SH-SY5Y (cell line): ENCODE measurements around the gene SEMA4D.

Experiments used
- GATA2 ChIP-seq: IDR thresholded peaks from 2 replicates; pipeline ENCODE4 v1.6.1; 2011; ENCODE audit warnings: mild to moderate bottlenecking, low read depth, low read length
- GATA3 ChIP-seq: IDR thresholded peaks from 2 replicates; pipeline ENCODE4 v1.6.1; 2011; ENCODE audit warnings: low read depth, mild to moderate bottlenecking, low read length, moderate library complexity

The SEMA4D gene

DNA sequence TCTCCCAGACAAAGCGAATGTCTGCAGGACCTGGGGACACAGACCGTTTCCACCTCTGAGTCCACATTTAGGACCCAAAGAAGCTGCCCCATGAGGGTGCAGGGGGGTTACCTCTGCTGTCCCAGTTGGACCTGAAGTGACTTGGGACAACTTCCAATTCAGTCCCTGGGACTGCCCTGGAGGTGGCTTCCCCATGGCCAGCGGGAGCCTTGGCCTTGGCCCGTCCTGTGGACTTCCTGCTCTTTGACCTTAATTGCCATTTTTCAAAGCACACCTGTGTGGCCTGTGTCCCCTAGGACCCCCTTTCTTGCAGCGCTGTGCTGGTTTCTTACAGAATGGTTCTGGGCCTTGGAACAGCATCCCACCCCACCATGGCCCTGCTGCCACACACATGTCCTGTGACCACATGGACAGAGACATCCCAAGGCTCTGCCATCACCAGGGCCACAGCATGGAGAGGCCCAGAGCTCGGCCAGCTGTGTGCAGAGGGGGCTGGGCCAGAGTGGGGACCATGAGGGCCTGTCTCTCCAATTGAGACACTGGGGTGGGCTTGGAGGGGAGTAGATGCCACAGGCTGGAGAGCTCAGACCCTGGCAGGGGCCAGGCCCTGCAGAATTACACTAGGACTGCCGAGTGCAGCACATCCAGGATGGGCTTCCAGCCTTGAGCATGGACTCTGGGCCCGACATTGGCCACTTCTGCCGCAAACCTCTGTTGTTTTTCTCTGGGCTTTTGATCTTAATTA, 133.8 kb downstream of the SEMA4D start:
- no peak for TF ChIP-seq GATA3
- TF ChIP-seq GATA2, result no peak

DNA sequence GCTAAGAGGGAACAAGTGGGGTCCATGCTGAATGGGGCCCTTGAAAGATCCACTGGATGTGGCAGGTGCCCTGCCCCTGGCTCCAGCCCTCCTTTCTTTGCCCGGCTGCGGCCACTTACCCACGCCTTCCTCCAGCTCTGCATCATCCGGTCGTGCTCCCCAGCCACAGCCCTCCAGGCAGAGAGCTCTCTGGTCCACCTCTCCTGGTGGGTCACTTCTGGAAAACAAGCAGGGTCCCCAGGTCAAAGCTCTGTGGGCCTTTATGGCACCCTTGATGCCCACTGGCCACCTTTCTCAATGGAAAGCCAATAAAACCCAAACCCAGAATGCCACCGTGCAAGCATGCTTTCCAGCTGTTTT, 134.6 kb downstream of the SEMA4D start:
- TF ChIP-seq GATA3 (no peak), GATA2 (no peak)

DNA sequence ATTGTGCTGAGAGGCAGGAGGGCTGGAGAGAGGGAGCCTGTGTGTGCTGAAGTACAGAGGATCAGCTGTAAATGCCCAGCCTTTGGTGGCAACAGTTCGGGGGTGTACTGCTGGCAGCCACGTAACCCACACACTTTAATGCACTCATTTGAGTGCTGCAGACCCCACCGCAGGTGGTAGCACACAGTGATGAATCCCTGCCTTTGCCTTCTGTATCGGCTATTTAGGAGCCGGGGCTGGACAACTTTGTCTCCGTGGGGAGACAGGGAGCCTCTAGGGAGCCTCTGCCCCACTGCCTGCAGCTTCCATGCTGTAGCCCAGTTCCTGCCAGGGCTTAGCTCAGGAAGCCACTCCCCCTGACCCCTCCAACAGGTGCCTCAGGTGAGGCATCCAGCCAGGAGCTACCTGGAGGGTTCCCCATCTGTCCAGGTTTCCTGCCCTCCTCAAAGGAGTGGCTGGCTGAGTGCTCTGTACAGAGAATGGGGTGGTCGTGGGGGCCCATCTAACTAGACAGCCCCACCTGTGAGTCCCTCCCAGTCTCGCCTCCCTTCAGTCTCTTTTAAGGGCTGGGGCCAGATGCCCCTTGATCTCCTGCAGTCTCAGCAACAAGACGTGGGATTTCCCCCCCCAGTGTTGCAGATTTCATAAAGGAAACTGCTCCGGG, 135.1 kb downstream of the SEMA4D start:
- TF ChIP-seq GATA3, result no peak
- TF ChIP-seq GATA2, result no peak

DNA sequence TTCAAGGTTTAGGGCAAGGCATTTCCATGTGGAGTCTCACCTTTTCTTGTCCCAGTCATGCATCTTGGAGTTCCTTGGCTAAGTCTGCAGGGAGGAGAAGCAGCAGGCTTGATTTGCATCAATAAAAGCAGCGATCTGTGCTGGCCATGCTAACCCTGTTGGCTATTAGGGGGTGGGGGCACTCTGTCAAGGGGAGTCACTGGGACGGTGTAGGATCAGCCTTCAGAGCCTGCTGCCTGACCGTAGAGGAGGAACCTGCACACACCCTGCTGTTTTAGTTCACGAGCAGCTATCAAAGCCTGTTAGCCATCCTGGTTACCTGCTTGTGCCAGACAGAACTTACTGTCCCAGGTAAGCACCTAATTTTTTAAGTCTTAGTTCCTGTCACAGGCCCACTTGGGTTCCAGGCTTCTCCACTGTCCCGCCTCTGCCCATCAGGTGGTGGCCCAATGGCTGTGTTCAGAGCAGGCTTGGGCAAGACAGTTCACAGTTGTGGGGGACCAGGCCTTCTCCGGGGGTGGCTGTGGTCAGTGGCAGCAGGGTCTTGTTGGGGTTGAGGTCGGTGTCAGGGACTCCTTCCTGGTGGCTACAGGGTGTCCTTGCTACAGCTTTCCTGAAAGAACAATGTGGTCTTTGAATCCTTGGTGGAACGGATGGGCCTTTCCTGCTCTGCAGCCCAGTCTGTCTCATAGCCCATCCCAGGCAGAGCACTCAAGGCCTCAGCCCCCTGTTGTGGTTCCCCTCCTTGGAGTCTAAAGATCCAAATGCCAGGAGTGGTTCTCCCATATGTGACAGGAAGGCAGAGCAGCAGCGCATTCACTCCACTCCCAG, 135.9 kb downstream of the SEMA4D start:
- TF ChIP-seq GATA3 (no peak), GATA2 (no peak)

DNA sequence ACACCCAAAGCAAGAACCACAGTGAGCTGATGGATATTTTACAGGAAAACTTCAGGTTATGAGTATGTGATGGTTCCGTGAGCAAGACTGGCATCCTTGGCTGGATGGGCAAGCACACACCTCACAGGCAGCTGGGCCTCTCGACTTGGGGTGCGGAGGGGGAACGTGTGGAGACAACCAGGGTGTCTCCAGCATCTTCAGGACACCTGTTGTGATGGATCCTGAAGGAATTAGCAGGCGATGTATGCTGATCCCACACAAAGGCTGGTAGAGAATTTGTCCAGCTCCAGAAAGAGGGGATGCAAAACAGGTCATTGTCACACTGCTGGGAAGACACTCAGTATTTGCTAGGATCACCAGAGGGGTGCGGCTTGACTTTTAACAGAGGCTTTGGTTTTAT, 136.9 kb downstream of the SEMA4D start:
- TF ChIP-seq GATA3, result no peak
- TF ChIP-seq GATA2, result no peak

DNA sequence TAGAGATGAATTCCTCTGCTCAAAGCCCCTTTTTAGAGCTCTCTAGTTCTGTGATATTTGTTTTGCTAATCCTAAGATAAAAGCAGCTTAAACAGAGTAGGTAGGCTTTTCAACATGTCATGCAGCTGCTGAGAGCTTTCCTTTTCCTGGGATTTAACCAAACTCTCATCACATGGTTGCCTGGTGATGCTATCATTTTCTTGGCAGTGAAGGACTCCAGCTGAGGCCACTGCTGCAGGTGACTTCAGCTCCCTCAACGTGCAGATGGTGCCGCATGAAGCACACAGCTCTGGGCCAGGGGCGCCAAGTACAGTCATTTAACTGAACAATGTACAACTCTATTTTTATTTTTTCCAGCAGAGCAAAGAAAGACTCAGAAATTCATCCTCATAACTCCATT, 137.4 kb downstream of the SEMA4D start:
- peak; percentile 58 for TF ChIP-seq GATA2
- TF ChIP-seq GATA3, result no peak

DNA sequence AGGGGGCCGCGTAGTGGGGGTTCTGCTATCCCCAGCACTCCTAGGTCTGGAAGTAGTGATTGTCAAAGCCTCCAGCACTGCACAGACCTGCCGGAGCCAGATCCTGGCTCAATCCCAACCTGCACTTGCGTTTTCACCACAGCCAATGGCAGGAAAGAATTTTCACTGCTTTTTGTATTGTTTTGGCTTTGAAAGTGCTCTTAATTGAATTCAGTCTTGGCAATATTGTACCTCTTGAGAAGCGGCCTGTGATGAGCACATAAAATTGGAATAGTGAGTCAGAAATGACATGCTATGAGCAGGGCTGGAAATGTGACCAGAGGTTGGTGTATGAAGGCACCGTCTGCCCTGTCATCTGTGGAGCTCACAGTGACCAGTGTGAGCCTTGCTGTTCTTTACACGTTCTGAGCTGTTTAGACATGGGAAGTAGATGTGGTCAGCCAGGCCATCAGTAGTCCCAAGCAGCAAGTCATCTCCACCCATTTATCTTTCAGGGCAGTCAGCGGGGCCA, 138.1 kb downstream of the SEMA4D start:
- TF ChIP-seq GATA2 (no peak), GATA3 (no peak)

DNA sequence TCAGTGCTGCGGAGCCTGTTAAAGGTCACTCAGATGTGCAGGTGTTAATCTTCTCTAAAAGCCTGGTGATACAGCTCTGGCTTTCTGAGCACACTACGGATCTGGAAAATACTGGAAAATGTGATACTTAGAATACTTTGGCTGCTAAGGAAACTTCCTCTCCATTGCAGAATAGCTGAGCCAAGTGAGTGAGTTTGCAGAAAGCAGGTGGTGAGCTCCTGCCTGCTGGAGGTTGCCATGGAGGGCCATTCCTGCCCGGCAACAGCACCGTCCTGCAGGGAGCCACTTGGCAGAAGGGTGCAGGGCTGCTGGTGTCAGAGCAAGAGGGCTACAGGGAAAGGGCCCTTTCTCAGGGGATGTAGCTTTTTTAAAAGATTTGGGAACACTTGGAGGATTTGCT, 138.9 kb downstream of the SEMA4D start:
- TF ChIP-seq GATA2 (no peak), GATA3 (no peak)

DNA sequence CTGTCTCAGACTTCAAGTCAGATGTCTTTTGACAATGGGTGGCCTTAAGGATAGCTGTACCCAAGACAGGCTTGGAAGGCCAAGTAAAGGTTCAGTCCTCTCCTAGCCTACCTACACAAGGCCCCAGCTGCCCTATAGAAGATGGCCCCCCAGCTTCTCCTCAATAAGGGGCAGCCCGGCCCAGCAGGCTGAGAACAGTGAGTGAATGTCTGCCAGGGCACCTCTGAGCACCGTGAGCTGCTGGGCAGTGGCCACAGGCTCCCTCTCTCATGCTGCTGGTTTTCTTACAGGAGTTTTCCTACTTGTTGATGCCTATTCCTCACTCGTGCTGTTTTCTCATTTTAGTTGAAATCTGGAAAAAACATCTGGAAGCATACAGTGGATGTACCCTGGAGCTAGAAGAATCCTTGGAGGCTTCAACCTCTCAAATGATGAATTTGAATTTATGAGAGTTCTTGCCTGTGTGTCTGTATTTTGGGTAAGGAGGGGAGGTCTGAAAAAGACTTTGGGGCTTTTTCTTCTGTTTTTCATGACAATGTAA, 139.5 kb downstream of the SEMA4D start:
- TF ChIP-seq GATA3 (no peak), GATA2 (no peak)

DNA sequence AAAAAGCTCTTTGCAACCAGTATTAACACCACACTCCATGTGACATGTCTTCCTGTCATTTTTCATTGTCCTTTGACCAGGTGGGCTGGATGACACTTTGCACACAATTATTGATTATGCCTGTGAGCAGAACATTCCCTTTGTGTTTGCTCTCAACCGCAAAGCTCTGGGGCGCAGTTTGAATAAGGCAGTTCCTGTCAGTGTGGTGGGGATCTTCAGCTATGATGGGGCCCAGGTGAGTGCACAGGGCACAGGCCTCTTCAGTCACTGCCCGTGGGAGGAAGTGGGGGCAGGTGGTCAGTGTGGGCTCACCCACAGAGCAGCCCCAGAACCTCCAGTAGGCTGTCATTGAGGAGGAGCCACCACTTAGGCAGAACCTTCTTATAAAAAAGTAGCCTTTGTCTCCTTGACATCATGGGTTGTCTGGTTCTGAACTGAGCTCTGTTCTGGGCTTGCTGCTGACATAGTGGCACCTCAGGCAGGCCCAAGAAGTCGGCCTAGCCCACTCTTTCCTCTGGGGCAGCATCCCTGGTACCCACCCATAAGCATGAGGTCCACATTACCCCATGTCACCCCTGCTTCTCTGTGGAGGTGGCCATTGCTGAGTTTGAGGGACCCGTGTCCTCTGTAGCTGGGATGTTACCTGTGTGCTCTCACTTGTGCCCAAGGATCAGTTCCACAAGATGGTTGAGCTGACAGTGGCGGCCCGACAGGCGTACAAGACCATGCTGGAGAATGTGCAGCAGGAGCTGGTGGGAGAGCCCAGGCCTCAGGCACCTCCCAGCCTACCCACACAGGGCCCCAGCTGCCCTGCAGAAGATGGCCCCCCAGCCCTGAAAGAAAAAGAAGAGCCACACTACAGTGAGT, 140.3 kb downstream of the SEMA4D start:
- TF ChIP-seq GATA3, result no peak
- TF ChIP-seq GATA2, result no peak

DNA sequence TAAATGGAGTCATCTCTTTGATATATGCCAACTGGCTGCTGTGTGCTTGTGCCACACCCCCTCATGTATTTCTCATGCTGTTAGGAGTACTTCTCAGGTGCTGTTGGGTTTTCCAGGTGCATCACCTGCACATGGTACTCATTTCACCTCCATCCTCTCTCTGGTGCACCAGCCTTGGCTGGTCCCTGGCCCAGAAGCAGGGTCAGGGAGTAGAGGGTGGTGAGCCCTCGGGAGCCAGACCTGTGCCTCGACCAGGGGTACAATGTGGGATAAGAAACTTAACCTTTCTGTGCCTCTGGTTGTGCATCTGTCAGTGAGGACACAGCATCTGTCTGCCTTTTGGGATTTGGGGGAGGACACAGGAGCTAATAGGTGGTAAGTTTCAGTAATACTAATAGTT, 141.1 kb downstream of the SEMA4D start:
- TF ChIP-seq GATA2 (no peak), GATA3 (no peak)

DNA sequence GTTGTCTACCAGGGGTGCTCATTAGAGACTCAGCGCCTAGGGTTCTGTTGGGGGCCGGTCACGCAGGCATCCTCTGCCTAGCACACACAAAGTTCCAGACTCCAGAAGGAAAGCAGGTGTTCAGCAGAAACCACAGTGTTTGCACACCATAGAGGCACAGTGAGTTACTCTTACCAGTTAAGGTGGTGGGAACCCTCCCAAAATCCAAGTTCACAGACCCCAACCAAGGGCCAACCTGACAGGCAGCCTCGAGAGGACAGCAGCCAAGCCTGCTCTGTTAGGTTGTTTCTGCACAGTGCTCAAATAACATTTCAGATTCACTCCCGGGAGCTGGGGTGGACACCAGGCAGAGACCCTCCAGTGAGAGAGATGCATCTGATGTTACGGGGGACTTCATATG, 143.4 kb downstream of the SEMA4D start:
- TF ChIP-seq GATA2 (no peak), GATA3 (no peak)

DNA sequence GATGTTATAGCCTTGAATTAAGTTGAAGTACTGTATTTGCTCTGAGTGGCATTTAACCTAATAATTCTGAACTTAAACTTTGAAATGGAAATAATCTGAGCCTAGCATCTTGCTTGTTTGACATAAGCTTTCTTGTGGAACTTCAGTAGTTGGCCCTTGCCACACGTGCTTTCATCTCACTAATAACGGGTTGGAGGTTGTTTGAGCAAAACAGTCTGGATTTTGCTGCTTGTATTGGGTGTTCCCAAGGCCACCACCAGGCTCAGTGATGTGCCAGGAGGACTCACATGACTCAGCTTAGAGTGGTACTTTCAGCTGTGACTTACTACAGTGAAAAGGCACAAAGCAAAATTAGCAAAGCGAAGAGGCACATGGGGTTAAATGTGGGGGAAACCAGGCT, 143.9 kb downstream of the SEMA4D start:
- no peak for TF ChIP-seq GATA2
- no peak for TF ChIP-seq GATA3
